Aorta (tissue), 5 donors: ENCODE results near the gene GRM7. TPM values are rescaled to one million over a fixed set of nuclear protein-coding genes. Genes with fewer than 3 reads are reported as not detected.
"Not testable (repeated sequence)": the region's sequence is repeated elsewhere in the genome, so short reads cannot be mapped to it uniquely, and the experiment has no call there.

Experiments
- ATAC-seq: fragments of 200-7000 bp; cut with Tn5 transposase; one replicate; pipeline ENCODE4 v1.9.1; 2022; ENCODE audit warnings: moderate library complexity; ENCODE audit not compliant: low FRiP score
- DNase-seq, 2 donors: peaks; one replicate each; pipeline ENCODE4 v3.0.0-alpha.2; 2020
- H3K27ac ChIP-seq, 2 donors: one replicate each; pipeline ENCODE4 v1.5.1; 2013; ENCODE audit warnings: low read length in 2 of 2, mild to moderate bottlenecking in 2 of 2, moderate library complexity in 2 of 2, control low read depth in 1 of 2, inconsistent platforms in 1 of 2, low read depth in 1 of 2
- H3K27me3 ChIP-seq, 2 donors: one replicate each; pipeline ENCODE4 v1.6.1; 2013; ENCODE audit warnings: control low read depth in 1 of 2, low read length in 1 of 2, mild to moderate bottlenecking in 1 of 2, moderate library complexity in 1 of 2; ENCODE audit not compliant: insufficient read depth in 2 of 2, control insufficient read depth in 1 of 2
- H3K36me3 ChIP-seq, 2 donors: one replicate each; pipeline ENCODE4 v1.6.1; 2013; ENCODE audit warnings: control low read depth in 1 of 2, low read length in 1 of 2, mild to moderate bottlenecking in 1 of 2; ENCODE audit not compliant: insufficient read depth in 2 of 2, control insufficient read depth in 1 of 2
- H3K4me1 ChIP-seq, 2 donors: one replicate each; pipeline ENCODE4 v1.6.1; 2013; ENCODE audit warnings: low read length in 2 of 2, control low read depth in 1 of 2, mild to moderate bottlenecking in 1 of 2, moderate library complexity in 1 of 2; ENCODE audit not compliant: insufficient read depth in 2 of 2, control insufficient read depth in 1 of 2
- H3K4me3 ChIP-seq, 2 donors: one replicate each; pipeline ENCODE4 v1.5.1; 2013; ENCODE audit warnings: low read length in 2 of 2, control low read depth in 1 of 2, mild to moderate bottlenecking in 1 of 2
- H3K9me3 ChIP-seq: one replicate; pipeline ENCODE4 v1.6.1; 2013; ENCODE audit warnings: mild to moderate bottlenecking, low read length; ENCODE audit not compliant: control insufficient read depth
- WGBS, 2 donors: extraction: QIAGEN DNeasy Blood & Tissue Kit; methylation state at CpG; one replicate each; pipeline ENCODE4 v1.1.7; 2013; 5-methylcytosine and 5-hydroxymethylcytosine counted together
- intact Hi-C, 2 donors: fragments of 100-400 bp; cut with DNase I; formaldehyde crosslinking; loops; one replicate each; pipeline versions ENCODE4 v1.14.2 to v1.15.0; 2022
- polyA plus RNA-seq, 2 donors: library from polyadenylated mRNA; stranded (reverse); fragments of 200-250 nt; gene quantifications; one replicate each; pipeline ENCODE4 v1.2.3, GENCODE V29; 2013
- total RNA-seq, 2 donors: library from RNA; stranded (reverse); fragmentation: NEBNext Ultra II Directional; extraction: Animal tissue kit (Norgen Biotek cat#: 25700); gene quantifications; one replicate each; pipeline ENCODE4 v1.2.1, GENCODE V29; 2021
- donor health status: healthy with polysubstance abuse.
- donor health status: Bipolar disorder and iron deficiency.
- donor health status: DM: no; HTN: no; CAD: no.
- donor health status: DM: no; HTN: no; CAD: no.
- donor health status: DM: yes; HTN: yes; CAD: no.

Gene GRM7
- total and polyA plus RNA-seq, 4 donors: 0.10 to 2.5 (median 0.50) TPM

DNA sequence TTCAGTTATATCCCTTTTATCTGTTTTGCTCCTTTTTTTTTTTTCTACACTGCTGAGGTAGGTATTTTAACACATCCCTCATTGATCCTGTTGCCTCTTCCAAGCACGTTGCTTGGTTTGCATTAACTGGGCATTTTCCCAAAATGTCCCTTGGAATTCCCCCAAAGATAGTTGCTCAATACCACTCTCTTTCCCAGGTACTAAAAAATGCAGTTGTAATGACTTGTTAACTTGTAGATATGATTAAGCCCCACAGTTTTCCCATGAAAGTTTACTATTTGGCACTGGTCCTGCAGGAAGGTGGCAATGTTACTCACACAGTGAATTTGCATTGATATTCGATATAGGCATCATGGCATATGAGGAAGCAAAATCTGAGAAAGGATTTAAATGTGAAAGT lies 67.1 kb downstream of the GRM7 start:
- H3K36me3 ChIP-seq: no peaks in the 10 kb centered on the region
- ATAC-seq (no peak), DNase-seq (no peak)
- H3K9me3 ChIP-seq: no peaks in the 10 kb centered on the region
- H3K4me1 ChIP-seq: no peaks in the 10 kb centered on the region
- H3K27me3 ChIP-seq: no peaks in the 10 kb centered on the region
- 64 to 68% methylated on average over 2 of the region's 2 CpGs for WGBS, 2 donors
- no peak overlapping the region for H3K27ac ChIP-seq
- intact Hi-C loops: no loop called here
- no peak overlapping the region for H3K4me3 ChIP-seq

DNA sequence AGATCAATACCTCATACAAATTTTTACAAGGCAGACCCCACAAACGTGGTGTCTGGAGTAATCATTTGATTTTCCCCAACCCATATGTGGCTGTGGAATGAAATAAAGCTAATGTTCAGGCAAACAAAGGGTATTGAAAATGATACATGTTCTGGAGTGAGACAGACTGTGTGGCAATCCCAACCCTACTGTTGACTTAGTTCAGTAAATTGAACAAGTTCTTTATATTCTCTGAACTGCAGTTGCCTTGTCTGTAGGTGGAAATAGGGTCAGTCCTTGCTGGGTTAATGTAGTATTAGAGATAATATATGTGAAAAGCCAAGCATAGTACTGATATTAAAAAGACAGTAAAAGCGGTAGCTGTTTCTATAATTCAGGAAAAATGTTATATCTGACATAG lies 69.0 kb downstream of the GRM7 start:
- no peak for DNase-seq
- H3K4me1 ChIP-seq: no peaks in the 10 kb centered on the region
- ATAC-seq: no peak
- no peaks in the 10 kb centered on the region for H3K36me3 ChIP-seq
- intact Hi-C loops: no loop called here
- no peak overlapping the region for H3K4me3 ChIP-seq
- H3K27ac ChIP-seq: no peak overlapping the region
- 75 to 84% methylated on average over 2 of the region's 2 CpGs for WGBS, 2 donors
- no peaks in the 10 kb centered on the region for H3K9me3 ChIP-seq
- no peaks in the 10 kb centered on the region for H3K27me3 ChIP-seq

GRCh38 chr3:6935418-6935817 lies 74.5 kb downstream of the GRM7 start:
- intact Hi-C loops, H3K4me1 ChIP-seq, H3K4me3 ChIP-seq, H3K27me3 ChIP-seq, H3K36me3 ChIP-seq, ATAC-seq, H3K27ac ChIP-seq, DNase-seq, H3K9me3 ChIP-seq: not testable (repeated sequence)
- 98 to 99% methylated on average over 2 of the region's 2 CpGs for WGBS, 2 donors

DNA sequence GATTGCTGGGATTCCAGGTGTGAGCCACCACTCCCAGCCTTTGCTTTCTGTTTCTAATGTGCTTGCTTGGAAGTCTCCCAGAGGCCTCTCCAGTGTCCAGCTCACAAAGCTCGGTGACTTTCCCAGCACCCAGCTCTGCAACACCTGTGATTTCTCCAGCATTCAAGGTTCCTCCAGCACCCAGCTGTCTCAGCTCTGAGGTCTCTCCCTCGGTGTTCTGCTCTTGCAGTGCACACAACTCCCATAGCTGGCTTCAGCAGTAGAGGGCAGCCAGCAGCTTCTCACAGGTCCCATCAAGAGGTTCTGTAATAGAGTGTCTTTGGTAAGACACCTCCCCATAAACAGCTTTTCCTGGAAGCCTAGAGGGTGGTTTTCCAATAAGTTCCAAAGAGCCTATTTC lies 75.1 kb downstream of the GRM7 start:
- Histone ChIP-seq H3K27me3 (no peaks in the 10 kb centered on the region), H3K4me3 (no peak overlapping the region), H3K27ac (no peak overlapping the region), H3K4me1 (no peaks in the 10 kb centered on the region), H3K36me3 (no peaks in the 10 kb centered on the region), H3K9me3 (no peaks in the 10 kb centered on the region)
- WGBS, 2 donors: 91 to 93% methylated on average over 2 of the region's 2 CpGs
- ATAC-seq (no peak), DNase-seq (no peak)
- intact Hi-C loops: no loop called here

DNA sequence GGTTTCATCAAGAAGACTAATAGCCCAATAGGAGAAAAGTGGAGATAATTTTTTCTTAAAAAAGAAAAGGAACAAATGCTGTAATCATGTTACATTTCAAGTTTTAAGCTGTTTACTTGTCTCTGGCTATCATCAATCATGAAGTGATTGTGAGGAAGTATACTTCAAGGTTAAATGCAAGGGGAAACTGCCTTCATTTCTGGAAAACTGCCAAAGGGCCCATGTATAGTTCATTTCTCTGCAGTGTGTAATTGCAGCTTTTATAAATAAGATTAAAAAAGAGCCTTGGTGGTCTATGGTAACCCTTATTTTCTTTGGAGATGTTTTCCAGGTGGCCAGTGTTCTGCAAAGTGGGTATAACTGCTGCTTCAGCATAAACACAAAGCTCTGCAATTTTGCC lies 101.9 kb downstream of the GRM7 start:
- no peak for DNase-seq
- no peak overlapping the region for H3K27ac ChIP-seq
- no peaks in the 10 kb centered on the region for H3K9me3 ChIP-seq
- H3K4me3 ChIP-seq: no peak overlapping the region
- H3K36me3 ChIP-seq: no peaks in the 10 kb centered on the region
- no peak for ATAC-seq
- no peaks in the 10 kb centered on the region for H3K27me3 ChIP-seq
- intact Hi-C loops: no loop called here
- no peaks in the 10 kb centered on the region for H3K4me1 ChIP-seq

DNA sequence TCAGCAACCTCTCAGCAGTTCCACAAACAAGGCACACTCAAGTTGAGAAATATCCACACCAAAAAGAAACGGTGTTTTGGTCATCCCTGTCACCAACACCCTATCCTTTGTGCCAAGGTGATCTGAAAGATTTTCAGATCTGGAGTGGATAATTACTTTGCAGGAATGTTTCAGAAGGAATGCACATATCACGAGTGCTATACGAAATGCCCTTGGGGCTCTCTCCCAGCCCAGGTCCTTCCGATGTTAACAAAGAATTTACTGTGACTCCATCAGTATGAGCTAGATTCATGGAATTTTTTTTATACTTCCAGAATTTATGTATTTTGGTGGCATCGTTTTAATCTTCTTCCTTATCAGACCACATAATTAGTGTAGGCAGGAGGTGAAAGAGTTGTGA lies 105.0 kb downstream of the GRM7 start:
- Histone ChIP-seq H3K27ac (no peak overlapping the region), H3K4me1 (no peaks in the 10 kb centered on the region), H3K4me3 (no peak overlapping the region), H3K9me3 (no peaks in the 10 kb centered on the region), H3K27me3 (no peaks in the 10 kb centered on the region), H3K36me3 (no peaks in the 10 kb centered on the region)
- intact Hi-C loops: no loop called here
- ATAC-seq (no peak), DNase-seq (no peak)
- 77 to 81% methylated on average over 5 of the region's 5 CpGs for WGBS, 2 donors

- Histone ChIP-seq H3K27me3 (no peaks in the 10 kb centered on the region), H3K36me3 (no peaks in the 10 kb centered on the region), H3K4me3 (no peak overlapping the region), H3K4me1 (no peaks in the 10 kb centered on the region), H3K9me3 (no peaks in the 10 kb centered on the region), H3K27ac (no peak overlapping the region)
- WGBS, 2 donors: 74 to 90% methylated on average over 2 of the region's 2 CpGs
- no peak for ATAC-seq
- intact Hi-C loops: no loop called here
- DNase-seq: no peak
Observed at GRCh38 chr3:6971933-6972332, 111.0 kb downstream of the GRM7 start.

DNA sequence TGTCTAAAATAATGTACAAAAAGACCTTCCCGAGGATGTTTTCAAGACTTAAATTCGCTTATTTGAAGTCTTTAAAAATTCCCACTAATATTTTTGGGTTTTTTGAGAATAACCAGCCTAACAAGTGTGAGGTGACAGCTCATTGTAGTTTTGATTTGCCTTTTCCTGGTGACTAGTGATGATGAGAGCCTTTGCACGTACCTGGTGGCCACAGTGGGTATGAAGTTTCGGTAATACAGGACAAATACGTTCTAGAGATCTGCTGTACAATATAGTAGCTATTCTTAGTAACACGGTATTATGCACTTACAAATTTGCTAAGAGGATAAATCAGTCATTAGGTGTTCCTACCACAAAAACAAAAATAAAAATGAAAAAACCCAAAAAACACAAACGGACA lies 124.9 kb downstream of the GRM7 start:
- no peak for DNase-seq
- Histone ChIP-seq H3K36me3 (no peaks in the 10 kb centered on the region), H3K9me3 (no peaks in the 10 kb centered on the region), H3K27me3 (no peaks in the 10 kb centered on the region), H3K4me3 (no peak overlapping the region), H3K27ac (no peak overlapping the region), H3K4me1 (no peaks in the 10 kb centered on the region)
- no peak for ATAC-seq
- intact Hi-C loops: no loop called here
- 96 to 97% methylated on average over 7 of the region's 7 CpGs for WGBS, 2 donors

DNA sequence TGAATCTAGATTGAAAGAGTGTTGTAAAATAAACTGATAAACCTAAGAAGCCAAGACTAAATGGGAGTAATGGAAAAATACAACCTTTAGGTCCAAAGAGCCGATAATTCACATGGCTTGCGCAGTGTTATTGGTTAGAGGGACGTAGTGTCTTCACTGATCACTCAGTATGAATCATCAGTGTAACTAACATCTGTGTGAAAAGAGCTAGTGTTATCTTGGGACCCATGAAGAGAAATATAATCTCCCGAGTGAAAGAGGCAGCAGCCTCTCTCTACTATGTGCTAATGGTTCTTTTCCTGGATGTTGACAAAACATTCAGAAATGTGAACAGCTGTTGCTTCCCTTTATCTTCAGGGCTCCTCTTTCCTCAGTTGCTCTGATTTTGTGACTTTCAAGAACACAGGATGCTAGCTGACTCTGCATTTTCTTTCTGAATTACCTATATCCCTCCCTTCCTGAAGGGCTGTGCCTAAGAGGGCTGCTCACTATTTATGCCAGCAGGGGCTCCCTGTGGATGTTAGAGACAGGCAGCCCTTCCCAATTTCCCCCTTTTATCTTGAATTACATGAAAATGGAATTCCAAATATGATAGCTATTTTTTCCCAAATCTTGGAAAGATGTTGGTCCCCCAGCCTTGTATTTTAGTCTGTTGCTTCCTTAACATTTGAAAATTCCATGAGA lies 128.8 kb downstream of the GRM7 start:
- ATAC-seq (no peak), DNase-seq (no peak)
- WGBS, 2 donors: 78% methylated on average over 4 of the region's 4 CpGs
- H3K4me3 ChIP-seq: no peak overlapping the region
- intact Hi-C loops: no loop called here
- no peaks in the 10 kb centered on the region for H3K27me3 ChIP-seq
- H3K4me1 ChIP-seq: no peaks in the 10 kb centered on the region
- no peaks in the 10 kb centered on the region for H3K36me3 ChIP-seq
- H3K9me3 ChIP-seq: no peaks in the 10 kb centered on the region
- no peak overlapping the region for H3K27ac ChIP-seq
